Ectodermal cell (in vitro differentiated cells): ENCODE measurements around the gene MSL1. TPM values are rescaled to one million over a fixed set of nuclear protein-coding genes. Genes with fewer than 3 reads are reported as not detected.

Experiments
- H3K27ac ChIP-seq: 2 replicates; pipeline ENCODE4 v1.7.0; 2013; ENCODE audit warnings: mild to moderate bottlenecking, low read depth, low read length; ENCODE audit not compliant: insufficient read depth, poor library complexity, severe bottlenecking
- H3K27me3 ChIP-seq: 2 replicates; pipeline ENCODE4 v1.7.0; 2013; ENCODE audit warnings: mild to moderate bottlenecking, low read length; ENCODE audit not compliant: insufficient read depth, control insufficient read depth, poor library complexity, severe bottlenecking
- H3K36me3 ChIP-seq: one replicate; pipeline ENCODE4 v1.7.0; 2013; ENCODE audit warnings: low read length; ENCODE audit not compliant: control insufficient read depth, insufficient read depth
- H3K4me1 ChIP-seq: one replicate; pipeline ENCODE4 v1.7.0; 2013; ENCODE audit warnings: low read length; ENCODE audit not compliant: control insufficient read depth, insufficient read depth
- H3K4me3 ChIP-seq: 2 replicates; pipeline ENCODE4 v1.7.0; 2013; ENCODE audit warnings: low read depth, low read length, control low read depth; ENCODE audit not compliant: insufficient read depth
- H3K9me3 ChIP-seq: 2 replicates; pipeline ENCODE4 v1.7.0; 2013; ENCODE audit warnings: mild to moderate bottlenecking, low read length, moderate library complexity; ENCODE audit not compliant: control insufficient read depth
- WGBS, 2 experiments: methylation state at CpG; one replicate each; pipeline ENCODE4 v1.1.7; 2013; ENCODE audit warnings: missing lambda C conversion rate in 2 of 2; 5-methylcytosine and 5-hydroxymethylcytosine counted together
- polyA plus RNA-seq, 4 experiments: library from polyadenylated mRNA; stranded (reverse); fragments of 50-300 nt; gene quantifications; one replicate each; pipeline ENCODE4 v1.2.3, GENCODE V29; 2013

MSL1 gene
- polyA plus RNA-seq (2013, experiment 1 of 4): 173 TPM
- polyA plus RNA-seq (2013, experiment 2 of 4): 164 TPM
- 142 TPM for polyA plus RNA-seq (2013, experiment 3 of 4)
- polyA plus RNA-seq (2013, experiment 4 of 4): 162 TPM

- Histone ChIP-seq H3K27ac (peak within 1 kb of the TSS; percentile 88), H3K27me3 (no peaks in the 10 kb centered on the region), H3K4me1 (peaks cover 8% of the 10 kb centered on the region), H3K36me3 (peaks cover 12% of the 10 kb centered on the region), H3K4me3 (peak within 1 kb of the TSS; percentile 67), H3K9me3 (no peaks in the 10 kb centered on the region)
- 0% methylated on average over 80 to 82 of the region's 82 CpGs for WGBS, 2 experiments
Measured at GRCh38 chr17:40121181-40122135, at the start of gene MSL1. Gene MSL1 (plus strand): TSS chr17:40121971. CDS start chr17:40122613, 642 bp downstream.

GRCh38 chr17:40072040-40072734 is 49.6 kb upstream of the MSL1 start:
- Histone ChIP-seq H3K4me1 (peaks cover 62% of the 10 kb centered on the region), H3K27ac (no peak overlapping the region), H3K9me3 (no peaks in the 10 kb centered on the region), H3K4me3 (no peak overlapping the region), H3K27me3 (no peaks in the 10 kb centered on the region), H3K36me3 (no peaks in the 10 kb centered on the region)
- WGBS, 2 experiments: 77% methylated on average over 19 of the region's 19 CpGs

- Histone ChIP-seq H3K27ac (no peak overlapping the region), H3K27me3 (no peaks in the 10 kb centered on the region), H3K4me1 (peaks cover 62% of the 10 kb centered on the region), H3K9me3 (no peaks in the 10 kb centered on the region), H3K36me3 (no peaks in the 10 kb centered on the region), H3K4me3 (no peak overlapping the region)
- WGBS, 2 experiments: 79 to 84% methylated on average over 8 of the region's 8 CpGs
Measured at GRCh38 chr17:40072735-40073346, 48.9 kb upstream of the MSL1 start.

GRCh38 chr17:40073454-40074174 is 48.2 kb upstream of the MSL1 start:
- Histone ChIP-seq H3K27ac (no peak overlapping the region), H3K4me1 (peaks cover 54% of the 10 kb centered on the region)
- 94 to 95% methylated on average over 7 of the region's 7 CpGs for WGBS, 2 experiments

GRCh38 chr17:40074175-40074512 is 47.6 kb upstream of the MSL1 start:
- WGBS, 2 experiments: 93 to 95% methylated on average over 8 of the region's 8 CpGs
- Histone ChIP-seq H3K9me3 (no peaks in the 10 kb centered on the region), H3K27ac (no peak overlapping the region), H3K4me1 (peaks cover 52% of the 10 kb centered on the region), H3K36me3 (no peaks in the 10 kb centered on the region), H3K27me3 (no peaks in the 10 kb centered on the region), H3K4me3 (no peak overlapping the region)

More at GRCh38 chr17:40073454-40074174, 48.2 kb upstream of the MSL1 start:
- no peak overlapping the region for H3K4me3 ChIP-seq
- no peaks in the 10 kb centered on the region for H3K27me3 ChIP-seq
- H3K9me3 ChIP-seq: no peaks in the 10 kb centered on the region
- no peaks in the 10 kb centered on the region for H3K36me3 ChIP-seq

GRCh38 chr17:40074871-40075200 is 46.9 kb upstream of the MSL1 start:
- WGBS, 2 experiments: 95 to 96% methylated on average over 6 of the region's 6 CpGs
- H3K27ac ChIP-seq: no peak overlapping the region
- no peaks in the 10 kb centered on the region for H3K36me3 ChIP-seq
- H3K4me1 ChIP-seq: peaks cover 45% of the 10 kb centered on the region
- no peaks in the 10 kb centered on the region for H3K27me3 ChIP-seq
- no peak overlapping the region for H3K4me3 ChIP-seq
- H3K9me3 ChIP-seq: no peaks in the 10 kb centered on the region

GRCh38 chr17:40075201-40075941 is 46.4 kb upstream of the MSL1 start:
- 38 to 40% methylated on average over 11 of the region's 11 CpGs for WGBS, 2 experiments

GRCh38 chr17:40075942-40076498 is 45.8 kb upstream of the MSL1 start:
- H3K4me3 ChIP-seq: no peak overlapping the region
- no peaks in the 10 kb centered on the region for H3K36me3 ChIP-seq
- 92 to 93% methylated on average over 8 of the region's 8 CpGs for WGBS, 2 experiments
- H3K9me3 ChIP-seq: no peaks in the 10 kb centered on the region
- no peak overlapping the region for H3K27ac ChIP-seq
- H3K27me3 ChIP-seq: no peaks in the 10 kb centered on the region
- peaks cover 33% of the 10 kb centered on the region for H3K4me1 ChIP-seq

More at GRCh38 chr17:40075201-40075941, 46.4 kb upstream of the MSL1 start:
- Histone ChIP-seq H3K27ac (no peak overlapping the region), H3K4me3 (no peak overlapping the region), H3K36me3 (no peaks in the 10 kb centered on the region), H3K4me1 (peaks cover 40% of the 10 kb centered on the region), H3K9me3 (no peaks in the 10 kb centered on the region), H3K27me3 (no peaks in the 10 kb centered on the region)

GRCh38 chr17:40076591-40076990 is 45.2 kb upstream of the MSL1 start:
- H3K27me3 ChIP-seq: no peaks in the 10 kb centered on the region
- H3K27ac ChIP-seq: no peak overlapping the region
- 90 to 93% methylated on average over 7 of the region's 7 CpGs for WGBS, 2 experiments
- peaks cover 27% of the 10 kb centered on the region for H3K4me1 ChIP-seq
- H3K4me3 ChIP-seq: no peak overlapping the region
- H3K36me3 ChIP-seq: no peaks in the 10 kb centered on the region
- H3K9me3 ChIP-seq: no peaks in the 10 kb centered on the region
